Smooth muscle cell (in vitro differentiated cells): ENCODE measurements around the gene LENG8. TPM values are rescaled to one million over a fixed set of nuclear protein-coding genes. Genes with fewer than 3 reads are reported as not detected.
"Not testable (repeated sequence)": the region's sequence is repeated elsewhere in the genome, so short reads cannot be mapped to it uniquely, and the experiment has no call there.

ENCODE experiments used
- DNase-seq: peaks from one replicate; lab custom pipeline; 2025; ENCODE audit not compliant: unreplicated experiment; lab: John Stamatoyannopoulos, UW
- H2AFZ ChIP-seq: fragments of 200-600 bp; sonication (generic); 2 replicates; pipeline ENCODE4 v1.6.0; 2016; ENCODE audit warnings: antibody characterized with exemption, low read depth, mild to moderate bottlenecking
- H3F3A ChIP-seq: fragments of 200-600 bp; sonication (generic); 2 replicates; pipeline ENCODE4 v1.6.0; 2017; ENCODE audit warnings: antibody characterized with exemption, low read depth
- H3K27ac ChIP-seq: fragments of 200-600 bp; sonication (generic); 2 replicates; pipeline ENCODE4 v1.5.1; 2016; ENCODE audit warnings: low read depth, mild to moderate bottlenecking
- H3K27me3 ChIP-seq: fragments of 200-600 bp; sonication (generic); 2 replicates; pipeline ENCODE4 v1.6.1; 2016; ENCODE audit warnings: low read depth, mild to moderate bottlenecking
- H3K36me3 ChIP-seq: fragments of 200-600 bp; sonication (generic); 2 replicates; pipeline ENCODE4 v1.5.1; 2016; ENCODE audit warnings: low read depth
- H3K4me1 ChIP-seq: fragments of 200-600 bp; sonication (generic); 2 replicates; pipeline ENCODE4 v1.5.1; 2016; ENCODE audit warnings: low read depth
- H3K4me2 ChIP-seq: fragments of 200-600 bp; sonication (generic); 2 replicates; pipeline ENCODE4 v1.6.0; 2016; ENCODE audit warnings: mild to moderate bottlenecking
- H3K4me3 ChIP-seq: fragments of 200-600 bp; sonication (generic); 2 replicates; pipeline ENCODE4 v1.5.1; 2016; ENCODE audit warnings: mild to moderate bottlenecking
- H3K79me2 ChIP-seq: fragments of 200-600 bp; sonication (generic); 2 replicates; pipeline ENCODE4 v1.6.0; 2016; ENCODE audit warnings: low read depth, mild to moderate bottlenecking
- H3K9ac ChIP-seq: fragments of 200-600 bp; sonication (generic); 2 replicates; pipeline ENCODE4 v1.6.0; 2016; ENCODE audit warnings: low read depth
- H3K9me3 ChIP-seq: fragments of 200-600 bp; sonication (generic); replicated peaks from 2 replicates; pipeline ENCODE4 v1.5.1; 2016; ENCODE audit warnings: low read depth
- H4K20me1 ChIP-seq: fragments of 200-600 bp; sonication (generic); 2 replicates; pipeline ENCODE4 v1.6.0; 2016; ENCODE audit warnings: low read depth
- CTCF ChIP-seq: fragments of 200-600 bp; sonication (generic); IDR thresholded peaks from 2 replicates; pipeline ENCODE4 v1.5.1; 2017; ENCODE audit warnings: borderline replicate concordance, mild to moderate bottlenecking, antibody characterized with exemption; ENCODE audit not compliant: insufficient read depth, poor library complexity, severe bottlenecking
- WGBS: methylation state at CpG from one replicate; pipeline ENCODE4 v1.1.7; 2016; ENCODE audit warnings: low lambda C conversion rate; 5-methylcytosine and 5-hydroxymethylcytosine counted together
- polyA plus RNA-seq: library from polyadenylated mRNA; unstranded; fragments of >200 nt; fragmentation: Nextera tagmentation; extraction: Ambion mirVana; gene quantifications from 2 replicates; pipeline ENCODE4 v1.2.1, GENCODE V29; 2016
- total RNA-seq: library from RNA; depleted of rRNA; stranded (reverse); fragments of >200 nt; gene quantifications from 2 replicates; pipeline ENCODE4 v1.2.3, GENCODE V29; 2014

Gene LENG8
- total and polyA plus RNA-seq, 2 experiments from 2014 or later: 27.6 to 32.9 TPM

GRCh38 chr19:54489341-54489740, 40.3 kb downstream of the LENG8 start:
- H4K20me1 ChIP-seq: no peaks in the 10 kb centered on the region
- H3K4me1 ChIP-seq: no peaks in the 10 kb centered on the region
- H3F3A ChIP-seq: no peaks in the 10 kb centered on the region
- H3K36me3 ChIP-seq: no peaks in the 10 kb centered on the region
- H3K4me3 ChIP-seq: no peak overlapping the region
- no peak overlapping the region for H3K27ac ChIP-seq
- no peak for DNase-seq
- H3K27me3 ChIP-seq: no peaks in the 10 kb centered on the region
- H3K4me2 ChIP-seq: no peak overlapping the region
- no peak overlapping the region for H3K9ac ChIP-seq
- H2AFZ ChIP-seq: no peak overlapping the region
- TF ChIP-seq CTCF: no peak
- 74% methylated on average over 7 of the region's 7 CpGs for WGBS
- no peaks in the 10 kb centered on the region for H3K9me3 ChIP-seq
- no peaks in the 10 kb centered on the region for H3K79me2 ChIP-seq

- H3K27me3 ChIP-seq: no peaks in the 10 kb centered on the region
- H3K27ac ChIP-seq: no peak overlapping the region
- no peaks in the 10 kb centered on the region for H3K36me3 ChIP-seq
- no peaks in the 10 kb centered on the region for H3K9me3 ChIP-seq
- H3K9ac ChIP-seq: no peak overlapping the region
- no peaks in the 10 kb centered on the region for H4K20me1 ChIP-seq
- no peak for DNase-seq
- no peaks in the 10 kb centered on the region for H3K79me2 ChIP-seq
- H3K4me1 ChIP-seq: no peaks in the 10 kb centered on the region
- TF ChIP-seq CTCF: no peak
- no peaks in the 10 kb centered on the region for H3F3A ChIP-seq
- H3K4me2 ChIP-seq: no peak overlapping the region
- H3K4me3 ChIP-seq: no peak overlapping the region
- H2AFZ ChIP-seq: no peak overlapping the region
- 83% methylated on average over 9 of the region's 9 CpGs for WGBS
Measured at GRCh38 chr19:54489766-54490165, 40.8 kb downstream of the LENG8 start.

- WGBS: 84% methylated on average over 18 of the region's 18 CpGs
- no peaks in the 10 kb centered on the region for H3K79me2 ChIP-seq
- no peaks in the 10 kb centered on the region for H3K9me3 ChIP-seq
- H4K20me1 ChIP-seq: no peaks in the 10 kb centered on the region
- no peaks in the 10 kb centered on the region for H3F3A ChIP-seq
- no peak for DNase-seq
- no peaks in the 10 kb centered on the region for H3K27me3 ChIP-seq
- no peaks in the 10 kb centered on the region for H3K36me3 ChIP-seq
- no peak overlapping the region for H3K4me2 ChIP-seq
- no peak for TF ChIP-seq CTCF
- no peak overlapping the region for H2AFZ ChIP-seq
- H3K27ac ChIP-seq: no peak overlapping the region
- H3K9ac ChIP-seq: no peak overlapping the region
- H3K4me1 ChIP-seq: no peaks in the 10 kb centered on the region
- H3K4me3 ChIP-seq: no peak overlapping the region
Measured at GRCh38 chr19:54492568-54492967, 43.6 kb downstream of the LENG8 start.

GRCh38 chr19:54493056-54493455, 44.1 kb downstream of the LENG8 start:
- H3K27ac ChIP-seq, H2AFZ ChIP-seq, H3K9ac ChIP-seq, H3K4me1 ChIP-seq, H3F3A ChIP-seq, DNase-seq, H3K79me2 ChIP-seq, H3K4me2 ChIP-seq, H3K9me3 ChIP-seq, H3K36me3 ChIP-seq, H3K27me3 ChIP-seq, H4K20me1 ChIP-seq, H3K4me3 ChIP-seq: not testable (repeated sequence)
- 85% methylated on average over 5 of the region's 5 CpGs for WGBS
